ENCODE data around the gene C1orf105.
A peak's percentile ranks its signal among the peaks of the same experiment; 100 is the strongest.

The C1orf105 gene

GRCh38 chr1:172448995-172449584 is 28.6 kb downstream of the C1orf105 start:
- in situ Hi-C loops (cut with HindIII; ENCODE audit: low pct_ligation_motif_present, low sequenced_read_pairs), result no loop called here
- no peak overlapping the region for H3K4me3 ChIP-seq (ENCODE audit: low read depth, low read length)
- no peak overlapping the region for H3K27ac ChIP-seq
- H3K36me3 ChIP-seq (replicated peaks), result no peaks in the 10 kb centered on the region
- TF ChIP-seq CTCF (IDR thresholded peaks at IDR 0.05; ENCODE audit: low read depth, low read length, missing control alignments), result no peak
- no peaks in the 10 kb centered on the region for H3K27me3 ChIP-seq (replicated peaks)
- peak; percentile 42 for DNase-seq

DNA sequence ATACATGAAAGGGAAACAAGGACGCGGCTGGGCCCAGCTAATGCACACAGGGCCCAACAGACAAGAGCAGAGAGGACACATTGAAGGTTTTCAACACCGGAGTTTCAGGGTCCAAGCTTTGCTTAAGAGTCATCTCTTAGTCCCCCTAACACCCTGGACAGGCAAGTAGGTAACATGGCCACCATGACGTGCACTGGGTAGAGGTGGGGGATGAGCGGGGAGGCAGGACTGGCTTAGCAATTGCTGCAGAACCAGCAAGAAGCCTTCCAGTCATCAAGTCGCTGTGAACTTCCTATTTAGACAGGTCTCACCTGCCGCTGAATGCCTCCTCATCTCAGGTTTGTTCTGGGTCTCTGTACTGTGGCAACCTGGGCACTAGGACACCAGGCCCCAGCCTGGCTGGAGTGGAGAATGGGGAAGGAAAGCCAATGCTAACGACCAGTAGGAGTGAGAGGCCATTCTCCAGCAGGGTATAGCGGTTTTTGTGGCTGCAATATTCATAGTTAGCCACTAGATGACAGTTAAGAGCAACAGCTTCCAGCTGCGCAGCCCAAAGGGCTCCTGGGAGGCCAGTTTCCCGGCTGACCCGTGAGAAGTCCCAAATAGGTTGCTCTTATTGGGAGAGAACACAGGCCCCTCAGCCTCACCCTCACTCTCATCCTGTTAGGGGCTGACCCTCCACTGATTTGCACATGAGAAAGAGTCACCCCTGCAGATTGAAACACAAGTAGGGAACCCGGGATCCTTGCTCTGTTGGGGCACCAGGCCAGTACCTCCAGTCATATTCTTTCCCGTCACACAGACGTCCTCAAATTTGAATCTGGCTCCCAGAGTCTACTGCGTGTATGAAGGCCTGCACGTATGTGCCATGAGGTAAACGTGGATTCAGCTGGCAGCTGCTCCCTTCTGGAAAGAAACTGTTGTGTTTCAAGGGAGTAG is 29.4 kb downstream of the C1orf105 start:
- Histone ChIP-seq H3K27me3 (replicated peaks) (no peaks in the 10 kb centered on the region), H3K36me3 (replicated peaks) (no peaks in the 10 kb centered on the region), H3K27ac (no peak overlapping the region), H3K4me3 (ENCODE audit: low read depth, low read length) (no peak overlapping the region)
- DNase-seq, result peak; percentile 56
- in situ Hi-C loops (cut with HindIII; ENCODE audit: low pct_ligation_motif_present, low sequenced_read_pairs), result no loop called here
- peak; percentile 87 for TF ChIP-seq CTCF (IDR thresholded peaks at IDR 0.05; ENCODE audit: low read depth, low read length, missing control alignments)

- Histone ChIP-seq H3K27me3 (replicated peaks) (no peaks in the 10 kb centered on the region), H3K4me3 (ENCODE audit: low read depth, low read length) (no peak overlapping the region), H3K36me3 (replicated peaks) (no peaks in the 10 kb centered on the region), H3K27ac (no peak overlapping the region)
- TF ChIP-seq CTCF (IDR thresholded peaks at IDR 0.05; ENCODE audit: low read depth, low read length, missing control alignments), result no peak
- DNase-seq, result no peak
- in situ Hi-C loops (cut with HindIII; ENCODE audit: low pct_ligation_motif_present, low sequenced_read_pairs), result no loop called here
Measured at GRCh38 chr1:172450524-172450885, 30.0 kb downstream of the C1orf105 start.

DNA sequence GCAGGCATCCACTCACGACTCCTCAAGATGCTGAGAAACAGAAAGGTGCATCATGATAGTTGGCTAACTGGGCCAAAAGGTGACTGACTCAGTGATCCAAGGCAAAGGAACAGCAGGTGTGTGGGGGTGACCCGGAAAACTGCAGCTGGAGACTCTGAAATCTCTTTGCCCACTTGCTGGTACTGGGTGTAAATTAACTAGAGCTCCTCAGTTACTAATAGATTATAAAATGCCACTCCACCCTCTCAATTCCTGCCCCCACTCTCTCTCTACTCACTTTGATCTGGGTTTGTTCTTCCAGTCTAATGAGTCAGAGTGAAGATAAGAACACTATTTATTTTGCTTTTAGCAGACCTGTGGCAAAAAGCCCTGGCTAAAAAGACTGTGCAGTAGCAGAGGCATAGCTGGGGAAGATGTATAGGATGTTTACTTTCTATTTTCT is 30.5 kb downstream of the C1orf105 start:
- Histone ChIP-seq H3K27me3 (replicated peaks) (no peaks in the 10 kb centered on the region), H3K27ac (no peak overlapping the region), H3K4me3 (ENCODE audit: low read depth, low read length) (no peak overlapping the region), H3K36me3 (replicated peaks) (no peaks in the 10 kb centered on the region)
- no peak for TF ChIP-seq CTCF (IDR thresholded peaks at IDR 0.05; ENCODE audit: low read depth, low read length, missing control alignments)
- in situ Hi-C loops (cut with HindIII; ENCODE audit: low pct_ligation_motif_present, low sequenced_read_pairs), result no loop called here
- DNase-seq, result peak; percentile 50

DNA sequence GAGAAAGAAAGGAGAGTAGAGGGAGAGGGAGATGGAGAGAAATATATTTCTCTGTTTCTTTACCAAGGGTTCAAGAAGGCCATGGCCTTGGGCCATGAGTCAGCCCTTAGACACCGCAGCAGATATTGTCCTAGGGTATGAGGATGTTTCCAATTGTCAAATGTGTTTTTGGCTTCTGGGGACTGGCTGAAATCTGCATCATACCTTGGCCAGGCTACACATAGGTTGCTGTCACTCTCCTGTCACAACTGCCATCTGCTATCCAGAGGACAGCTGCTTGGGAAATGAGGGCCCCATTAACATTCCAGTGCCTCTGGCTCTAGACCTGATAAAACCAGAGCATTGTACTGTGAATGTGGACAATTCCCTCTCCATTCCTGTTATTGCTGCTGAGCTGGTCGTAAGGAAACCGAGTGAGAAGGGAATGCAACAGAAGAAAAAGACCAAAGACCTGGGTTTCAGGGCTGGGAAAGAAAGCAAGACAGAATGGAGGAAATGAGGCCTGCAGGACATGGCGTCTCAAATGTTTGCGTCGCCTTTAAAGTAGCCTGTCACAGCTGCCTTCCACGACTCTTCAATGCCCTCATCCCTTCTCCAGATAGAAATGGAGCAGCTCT is 32.2 kb downstream of the C1orf105 start:
- in situ Hi-C loops (cut with HindIII; ENCODE audit: low pct_ligation_motif_present, low sequenced_read_pairs), result no loop called here
- H3K27ac ChIP-seq, result no peak overlapping the region
- no peaks in the 10 kb centered on the region for H3K27me3 ChIP-seq (replicated peaks)
- DNase-seq, result no peak
- H3K4me3 ChIP-seq (ENCODE audit: low read depth, low read length), result no peak overlapping the region
- no peak for TF ChIP-seq CTCF (IDR thresholded peaks at IDR 0.05; ENCODE audit: low read depth, low read length, missing control alignments)
- H3K36me3 ChIP-seq (replicated peaks), result no peaks in the 10 kb centered on the region

Measured in brain microvascular endothelial cell (primary cell).